Measurements from ENCODE around the gene PRKCB.
A peak's percentile ranks its signal among the peaks of the same experiment; 100 is the strongest.

PRKCB gene

DNA sequence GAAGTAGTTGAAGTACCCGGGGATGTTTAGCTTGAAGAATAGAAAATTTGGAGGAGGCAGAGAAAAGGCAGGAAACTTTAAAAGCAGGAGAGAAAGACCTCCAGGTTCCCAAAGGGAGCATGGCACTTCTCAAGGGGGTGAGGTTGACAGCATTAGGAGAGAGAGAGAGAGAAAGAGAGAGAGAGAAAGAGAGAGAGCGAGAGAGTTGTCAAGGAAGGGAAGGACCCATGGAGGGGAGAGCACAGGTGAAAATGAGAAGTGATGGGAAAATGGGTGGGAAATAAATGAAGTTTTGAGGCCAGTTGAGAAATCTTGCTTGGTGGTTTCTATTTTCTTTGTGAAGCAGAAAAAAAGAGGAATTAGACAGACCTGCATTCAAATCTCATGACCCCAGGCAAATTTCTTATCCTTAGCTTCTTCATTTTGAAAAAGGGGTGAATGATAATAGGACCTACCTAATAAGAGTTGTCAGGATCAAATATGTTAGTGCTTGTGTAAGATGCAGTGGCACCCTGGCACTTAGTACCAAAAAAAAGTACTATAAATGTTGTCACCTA is 24.0 kb downstream of the PRKCB start:
- Histone ChIP-seq H3K4me3 (ENCODE audit: low read length) (peak overlapping the region; percentile 57), H3K27me3 (ENCODE audit: control insufficient read depth, low read length) (no peaks in the 10 kb centered on the region), H3K4me2 (ENCODE audit: low read length) (peak overlapping the region; percentile 76)

DNA sequence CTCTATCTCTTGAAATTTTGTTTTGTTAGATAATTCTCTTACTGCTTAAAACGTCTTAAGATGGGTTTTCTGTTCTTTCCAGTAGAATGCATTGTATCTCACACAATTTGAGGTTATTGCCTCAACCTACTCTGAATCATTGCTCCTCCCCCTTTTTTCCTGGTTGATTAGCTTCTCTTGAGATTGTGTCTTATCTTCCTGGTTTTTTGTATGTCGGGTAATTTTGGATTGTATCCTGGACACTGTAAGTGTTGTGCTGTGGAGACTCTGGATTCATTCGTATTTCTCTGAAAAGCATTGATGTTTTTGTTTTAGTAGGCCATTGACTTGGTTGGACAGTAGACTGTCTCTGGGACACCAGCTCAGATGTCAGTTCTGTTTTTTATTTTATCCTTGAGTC is 26.1 kb downstream of the PRKCB start:
- Histone ChIP-seq H3F3A (ENCODE audit: control insufficient read depth, insufficient read depth) (peaks cover 12% of the 10 kb centered on the region), H3K27me3 (ENCODE audit: control insufficient read depth, low read length) (no peaks in the 10 kb centered on the region), H3K27ac (ENCODE audit: low read depth, low read length) (peak overlapping the region; percentile 55), H4K20me1 (ENCODE audit: control insufficient read depth, insufficient read depth, low read depth, low read length) (no peaks in the 10 kb centered on the region), H3K9me3 (ENCODE audit: control insufficient read depth, insufficient read depth, low read length) (no peaks in the 10 kb centered on the region), H3K36me3 (ENCODE audit: control insufficient read depth, low read length) (no peaks in the 10 kb centered on the region), H3K9me2 (replicated peaks; ENCODE audit: control insufficient read depth, low read length) (no peaks in the 10 kb centered on the region), H3K4me1 (ENCODE audit: control insufficient read depth, low read length) (peaks cover 78% of the 10 kb centered on the region), H3K79me2 (ENCODE audit: control insufficient read depth, low read length) (peaks cover 3% of the 10 kb centered on the region; the same call in 1 of the 2 replicates), H3K4me3 (ENCODE audit: low read length) (peak overlapping the region; percentile 18), H3K4me2 (ENCODE audit: low read length) (peak overlapping the region; percentile 76)
- no peak for TF ChIP-seq EZH2phosphoT487 (IDR thresholded peaks at IDR 0.05; ENCODE audit: borderline replicate concordance, low read length)
- TF ChIP-seq, protein P1, sequence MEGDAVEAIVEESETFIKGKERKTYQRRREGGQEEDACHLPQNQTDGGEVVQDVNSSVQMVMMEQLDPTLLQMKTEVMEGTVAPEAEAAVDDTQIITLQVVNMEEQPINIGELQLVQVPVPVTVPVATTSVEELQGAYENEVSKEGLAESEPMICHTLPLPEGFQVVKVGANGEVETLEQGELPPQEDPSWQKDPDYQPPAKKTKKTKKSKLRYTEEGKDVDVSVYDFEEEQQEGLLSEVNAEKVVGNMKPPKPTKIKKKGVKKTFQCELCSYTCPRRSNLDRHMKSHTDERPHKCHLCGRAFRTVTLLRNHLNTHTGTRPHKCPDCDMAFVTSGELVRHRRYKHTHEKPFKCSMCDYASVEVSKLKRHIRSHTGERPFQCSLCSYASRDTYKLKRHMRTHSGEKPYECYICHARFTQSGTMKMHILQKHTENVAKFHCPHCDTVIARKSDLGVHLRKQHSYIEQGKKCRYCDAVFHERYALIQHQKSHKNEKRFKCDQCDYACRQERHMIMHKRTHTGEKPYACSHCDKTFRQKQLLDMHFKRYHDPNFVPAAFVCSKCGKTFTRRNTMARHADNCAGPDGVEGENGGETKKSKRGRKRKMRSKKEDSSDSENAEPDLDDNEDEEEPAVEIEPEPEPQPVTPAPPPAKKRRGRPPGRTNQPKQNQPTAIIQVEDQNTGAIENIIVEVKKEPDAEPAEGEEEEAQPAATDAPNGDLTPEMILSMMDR (IDR thresholded peaks at IDR 0.05; ENCODE audit: low read depth, low read length, poor library complexity, severe bottlenecking): no peak

More for the DNA sequence above, 24.0 kb downstream of the PRKCB start:
- Histone ChIP-seq H3F3A (ENCODE audit: control insufficient read depth, insufficient read depth) (peaks cover 12% of the 10 kb centered on the region), H3K27ac (ENCODE audit: low read depth, low read length) (peak overlapping the region; percentile 55), H3K79me2 (ENCODE audit: control insufficient read depth, low read length) (peaks cover 3% of the 10 kb centered on the region; the same call in 1 of the 2 replicates), H4K20me1 (ENCODE audit: control insufficient read depth, insufficient read depth, low read depth, low read length) (no peaks in the 10 kb centered on the region), H3K9me2 (replicated peaks; ENCODE audit: control insufficient read depth, low read length) (no peaks in the 10 kb centered on the region), H3K36me3 (ENCODE audit: control insufficient read depth, low read length) (no peaks in the 10 kb centered on the region), H3K9me3 (ENCODE audit: control insufficient read depth, insufficient read depth, low read length) (no peaks in the 10 kb centered on the region), H3K4me1 (ENCODE audit: control insufficient read depth, low read length) (peaks cover 71% of the 10 kb centered on the region)
- TF ChIP-seq EZH2phosphoT487 (IDR thresholded peaks at IDR 0.05; ENCODE audit: borderline replicate concordance, low read length): no peak
- TF ChIP-seq, protein P1 (IDR thresholded peaks at IDR 0.05; ENCODE audit: low read depth, low read length, poor library complexity, severe bottlenecking): no peak

DNA sequence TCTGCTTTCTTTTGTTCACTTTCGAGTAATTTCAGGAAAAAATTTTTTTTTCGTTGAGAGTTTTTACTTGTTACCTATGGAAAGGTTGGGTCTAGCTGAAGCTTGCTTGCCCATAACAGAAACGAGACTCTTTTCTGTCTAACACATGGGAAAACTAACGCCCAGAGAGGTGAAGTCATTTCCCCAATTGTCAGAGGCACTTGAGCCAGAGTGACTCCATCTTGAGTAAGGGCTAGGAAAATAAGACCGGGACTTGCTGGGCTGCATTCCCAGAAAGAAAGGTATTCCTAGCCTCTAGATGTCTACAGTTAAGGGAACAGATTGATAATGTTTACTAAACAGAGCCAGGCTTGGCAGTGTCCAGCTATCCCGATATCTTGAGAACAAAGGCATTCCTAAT is 26.8 kb downstream of the PRKCB start:
- H3F3A ChIP-seq (ENCODE audit: control insufficient read depth, insufficient read depth): peaks cover 12% of the 10 kb centered on the region
- no peaks in the 10 kb centered on the region for H3K9me3 ChIP-seq (ENCODE audit: control insufficient read depth, insufficient read depth, low read length)
- H3K36me3 ChIP-seq (ENCODE audit: control insufficient read depth, low read length): no peaks in the 10 kb centered on the region
- peaks cover 78% of the 10 kb centered on the region for H3K4me1 ChIP-seq (ENCODE audit: control insufficient read depth, low read length)
- no peaks in the 10 kb centered on the region for H4K20me1 ChIP-seq (ENCODE audit: control insufficient read depth, insufficient read depth, low read depth, low read length)
- no peaks in the 10 kb centered on the region for H3K9me2 ChIP-seq (replicated peaks; ENCODE audit: control insufficient read depth, low read length)
- peak overlapping the region; percentile 18; the same call in 1 of the 2 replicates for H3K4me3 ChIP-seq (ENCODE audit: low read length)
- TF ChIP-seq, protein P1 (IDR thresholded peaks at IDR 0.05; ENCODE audit: low read depth, low read length, poor library complexity, severe bottlenecking): no peak
- TF ChIP-seq EZH2phosphoT487 (IDR thresholded peaks at IDR 0.05; ENCODE audit: borderline replicate concordance, low read length): no peak
- no peaks in the 10 kb centered on the region for H3K27me3 ChIP-seq (ENCODE audit: control insufficient read depth, low read length)
- peak overlapping the region; percentile 55; the same call in 1 of the 2 replicates for H3K27ac ChIP-seq (ENCODE audit: low read depth, low read length)
- H3K4me2 ChIP-seq (ENCODE audit: low read length): peak overlapping the region; percentile 76
- peaks cover 3% of the 10 kb centered on the region; the same call in 1 of the 2 replicates for H3K79me2 ChIP-seq (ENCODE audit: control insufficient read depth, low read length)
